ENCODE measurements around the gene SLC43A3.

Gene SLC43A3

GRCh38 chr11:57434640-57435546 lies 8.0 kb upstream of the SLC43A3 start:
- Histone ChIP-seq H3K36me3 (ENCODE audit: low read depth) (no peaks in the 10 kb centered on the region), H3K4me1 (ENCODE audit: insufficient read depth, poor library complexity, severe bottlenecking) (peaks cover 16% of the 10 kb centered on the region), H3K4me3 (ENCODE audit: severe bottlenecking) (no peak overlapping the region), H3K27ac (ENCODE audit: poor library complexity, severe bottlenecking) (peak overlapping the region; percentile 26), H3K9me3 (ENCODE audit: severe bottlenecking) (no peaks in the 10 kb centered on the region), H3K27me3 (ENCODE audit: insufficient read depth, poor library complexity, severe bottlenecking) (no peaks in the 10 kb centered on the region)
- TF ChIP-seq CTCF (IDR thresholded peaks at IDR 0.05; ENCODE audit: poor library complexity, severe bottlenecking) = no peak
- ATAC-seq (ENCODE audit: low read depth) (peak; percentile 92), DNase-seq (ENCODE audit: low spot score) (no peak)

GRCh38 chr11:57432714-57433163 lies 5.8 kb upstream of the SLC43A3 start:
- H3K27ac ChIP-seq (ENCODE audit: poor library complexity, severe bottlenecking) = no peak overlapping the region

DNA sequence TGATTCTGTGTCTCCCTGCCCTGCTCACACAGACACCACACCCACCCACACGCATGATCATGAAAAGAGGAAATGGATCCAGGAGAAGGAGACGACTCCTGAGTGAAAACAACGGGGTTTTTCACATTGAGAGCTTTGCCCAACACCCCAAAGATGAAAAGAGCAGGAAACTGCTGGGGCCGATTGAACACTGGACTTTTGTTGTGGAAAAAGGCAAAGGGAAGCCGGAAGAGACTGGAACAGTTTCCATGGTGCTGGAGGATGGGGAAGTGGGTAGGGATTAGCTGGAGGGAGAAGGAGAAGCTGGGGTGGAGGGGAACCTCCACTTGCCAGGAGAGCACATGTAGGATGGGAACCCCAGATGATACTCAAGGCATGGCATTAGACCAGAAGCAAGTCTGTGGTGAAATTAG lies 5.2 kb upstream of the SLC43A3 start:
- TF ChIP-seq CTCF (IDR thresholded peaks at IDR 0.05; ENCODE audit: poor library complexity, severe bottlenecking) = no peak
- ATAC-seq (ENCODE audit: low read depth) (no peak), DNase-seq (ENCODE audit: low spot score) (no peak)
- no peaks in the 10 kb centered on the region for H3K9me3 ChIP-seq (ENCODE audit: severe bottlenecking)
- H3K27me3 ChIP-seq (ENCODE audit: insufficient read depth, poor library complexity, severe bottlenecking) = no peaks in the 10 kb centered on the region
- H3K27ac ChIP-seq (ENCODE audit: poor library complexity, severe bottlenecking) = no peak overlapping the region
- H3K4me3 ChIP-seq (ENCODE audit: severe bottlenecking) = no peak overlapping the region
- peaks cover 26% of the 10 kb centered on the region for H3K4me1 ChIP-seq (ENCODE audit: insufficient read depth, poor library complexity, severe bottlenecking)
- H3K36me3 ChIP-seq (ENCODE audit: low read depth) = no peaks in the 10 kb centered on the region

More at GRCh38 chr11:57432714-57433163, 5.8 kb upstream of the SLC43A3 start:
- DNase-seq (ENCODE audit: low spot score) (no peak), ATAC-seq (ENCODE audit: low read depth) (no peak)
- Histone ChIP-seq H3K9me3 (ENCODE audit: severe bottlenecking) (no peaks in the 10 kb centered on the region), H3K27me3 (ENCODE audit: insufficient read depth, poor library complexity, severe bottlenecking) (no peaks in the 10 kb centered on the region), H3K4me3 (ENCODE audit: severe bottlenecking) (no peak overlapping the region), H3K4me1 (ENCODE audit: insufficient read depth, poor library complexity, severe bottlenecking) (peaks cover 20% of the 10 kb centered on the region), H3K36me3 (ENCODE audit: low read depth) (no peaks in the 10 kb centered on the region)
- TF ChIP-seq CTCF (IDR thresholded peaks at IDR 0.05; ENCODE audit: poor library complexity, severe bottlenecking) = no peak

DNA sequence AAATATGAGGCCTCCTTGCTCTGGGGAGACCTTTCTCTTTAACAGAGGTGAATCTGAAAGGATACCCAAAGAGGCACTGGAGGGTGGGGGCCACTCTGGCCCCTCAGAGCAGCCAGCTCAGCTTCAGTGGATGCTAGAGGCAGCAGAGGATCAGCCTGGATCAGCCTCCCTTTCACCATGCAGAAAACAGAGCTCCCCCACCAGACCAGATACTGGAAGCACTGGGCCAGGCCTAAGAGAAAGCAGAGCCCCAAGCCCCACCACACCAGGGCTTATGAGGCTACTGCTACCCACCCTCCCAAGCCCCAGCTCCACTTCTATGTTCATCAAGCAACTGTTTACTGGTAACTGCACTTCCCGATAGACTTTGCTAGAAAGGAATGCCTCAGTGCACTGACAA lies 4.0 kb upstream of the SLC43A3 start:
- no peak overlapping the region for H3K4me3 ChIP-seq (ENCODE audit: severe bottlenecking)
- peaks cover 2% of the 10 kb centered on the region for H3K36me3 ChIP-seq (ENCODE audit: low read depth)
- no peak overlapping the region for H3K27ac ChIP-seq (ENCODE audit: poor library complexity, severe bottlenecking)
- peaks cover 34% of the 10 kb centered on the region for H3K4me1 ChIP-seq (ENCODE audit: insufficient read depth, poor library complexity, severe bottlenecking)
- no peaks in the 10 kb centered on the region for H3K9me3 ChIP-seq (ENCODE audit: severe bottlenecking)
- TF ChIP-seq CTCF (IDR thresholded peaks at IDR 0.05; ENCODE audit: poor library complexity, severe bottlenecking) = no peak
- no peak for ATAC-seq (ENCODE audit: low read depth)
- no peak for DNase-seq (ENCODE audit: low spot score)
- no peaks in the 10 kb centered on the region for H3K27me3 ChIP-seq (ENCODE audit: insufficient read depth, poor library complexity, severe bottlenecking)

- H3K9me3 ChIP-seq (ENCODE audit: severe bottlenecking) = no peaks in the 10 kb centered on the region
- no peaks in the 10 kb centered on the region for H3K27me3 ChIP-seq (ENCODE audit: insufficient read depth, poor library complexity, severe bottlenecking)
- no peak overlapping the region for H3K27ac ChIP-seq (ENCODE audit: poor library complexity, severe bottlenecking)
- no peak for TF ChIP-seq CTCF (IDR thresholded peaks at IDR 0.05; ENCODE audit: poor library complexity, severe bottlenecking)
- H3K36me3 ChIP-seq (ENCODE audit: low read depth) = peaks cover 12% of the 10 kb centered on the region
- peaks cover 41% of the 10 kb centered on the region for H3K4me1 ChIP-seq (ENCODE audit: insufficient read depth, poor library complexity, severe bottlenecking)
- no peak for DNase-seq (ENCODE audit: low spot score)
- no peak overlapping the region for H3K4me3 ChIP-seq (ENCODE audit: severe bottlenecking)
- ATAC-seq (ENCODE audit: low read depth) = no peak
Measured at GRCh38 chr11:57429946-57430345, 3.0 kb upstream of the SLC43A3 start.
